Ovary (tissue), 3 donors: ENCODE measurements around the gene RASSF10.
"Not testable (repeated sequence)": the region's sequence is repeated elsewhere in the genome, so short reads cannot be mapped to it uniquely, and the experiment has no call there.

ENCODE experiments used
- CTCF ChIP-seq, 3 donors: fragments of 450-650 bp in 2 of 3; fragments of 200-600 bp in 1 of 3; IDR thresholded peaks; one replicate each; pipeline versions ENCODE4 v1.5.1 to v1.8.0; 2016 to 2022; ENCODE audit warnings: antibody characterized with exemption in 3 of 3, mild to moderate bottlenecking in 1 of 3
- EP300 ChIP-seq: sonication (generic); formaldehyde crosslinking; IDR thresholded peaks from one replicate; pipeline ENCODE4 v1.6.1; 2017; ENCODE audit warnings: antibody characterized with exemption
- POLR2A ChIP-seq: fragments of 450-650 bp; IDR thresholded peaks from one replicate; pipeline ENCODE4 v1.6.1; 2017; ENCODE audit warnings: antibody characterized with exemption, mild to moderate bottlenecking, moderate library complexity
- donor health status: DM: no; HTN: no; CAD: no.

GRCh38 chr11:13045089-13045488 lies 36.0 kb downstream of the RASSF10 start:
- TF ChIP-seq POLR2A; CTCF (IDR thresholded peaks at IDR 0.05); EP300: not testable (repeated sequence)
